GM23338 (cell line): Measurements from ENCODE around the gene FGA. TPM values are rescaled to one million over a fixed set of nuclear protein-coding genes. Genes with fewer than 3 reads are reported as not detected.

Source experiments
- ATAC-seq: fragments of 200-7000 bp; cut with Tn5 transposase; 3 replicates; pipeline ENCODE4 v1.9.1; 2020
- DNase-seq: peaks from one replicate; pipeline ENCODE4 v3.0.0-alpha.2; 2015; ENCODE audit warnings: low spot score
- H2AFZ ChIP-seq: fragments of 200-600 bp; sonication (generic); 2 replicates; pipeline ENCODE4 v1.8.0; 2016; ENCODE audit warnings: antibody characterized with exemption, mild to moderate bottlenecking, moderate library complexity
- H3F3A ChIP-seq: fragments of 200-600 bp; sonication (generic); replicated peaks from 2 replicates; pipeline ENCODE4 v1.8.0; 2017; ENCODE audit warnings: antibody characterized with exemption, mixed run types, low read depth
- H3K27ac ChIP-seq: fragments of 200-600 bp; sonication (generic); 2 replicates; pipeline ENCODE4 v1.6.1; 2016; ENCODE audit warnings: low read depth
- H3K27me3 ChIP-seq: fragments of 200-600 bp; sonication (generic); 2 replicates; pipeline ENCODE4 v1.8.0; 2016; ENCODE audit warnings: mild to moderate bottlenecking, mixed run types, moderate library complexity; ENCODE audit not compliant: insufficient read depth
- H3K36me3 ChIP-seq: fragments of 200-600 bp; sonication (generic); 2 replicates; pipeline ENCODE4 v1.8.0; 2016; ENCODE audit warnings: mild to moderate bottlenecking; ENCODE audit not compliant: insufficient read depth
- H3K4me1 ChIP-seq: fragments of 200-600 bp; sonication (generic); 2 replicates; pipeline ENCODE4 v1.8.0; 2016; ENCODE audit warnings: mild to moderate bottlenecking, moderate library complexity; ENCODE audit not compliant: insufficient read depth
- H3K4me2 ChIP-seq: fragments of 200-600 bp; sonication (generic); 2 replicates; pipeline ENCODE4 v1.7.1; 2017; ENCODE audit warnings: mixed run types
- H3K4me3 ChIP-seq: fragments of 200-600 bp; sonication (generic); 2 replicates; pipeline ENCODE4 v1.6.1; 2016; ENCODE audit warnings: mixed run types
- H3K79me2 ChIP-seq: fragments of 200-600 bp; sonication (generic); replicated peaks from 2 replicates; pipeline ENCODE4 v1.8.0; 2017; ENCODE audit warnings: mild to moderate bottlenecking; ENCODE audit not compliant: insufficient read depth
- H3K9me2 ChIP-seq: fragments of 200-600 bp; sonication (generic); 2 replicates; pipeline ENCODE4 v1.8.0; 2017; ENCODE audit not compliant: insufficient read depth
- H4K20me1 ChIP-seq: fragments of 200-600 bp; sonication (generic); replicated peaks from 2 replicates; pipeline ENCODE4 v1.8.0; 2017; ENCODE audit warnings: mild to moderate bottlenecking; ENCODE audit not compliant: insufficient read depth
- H3K27ac Mint-ChIP-seq: 2 replicates; pipeline ENCODE4 v1.8.0; 2020; ENCODE audit warnings: inconsistent platforms, mild to moderate bottlenecking, moderate library complexity, mixed read lengths
- H3K27me3 Mint-ChIP-seq: 3 replicates; pipeline ENCODE4 v1.8.0; 2022; ENCODE audit warnings: low read depth, mild to moderate bottlenecking, moderate library complexity, mixed read lengths, inconsistent platforms; ENCODE audit not compliant: insufficient read depth, poor library complexity
- H3K36me3 Mint-ChIP-seq: 3 replicates; pipeline ENCODE4 v1.8.0; 2021; ENCODE audit warnings: low read depth, mild to moderate bottlenecking, inconsistent platforms, moderate library complexity, mixed read lengths
- H3K4me1 Mint-ChIP-seq: 3 replicates; pipeline ENCODE4 v1.8.0; 2020; ENCODE audit warnings: mild to moderate bottlenecking, inconsistent platforms, mixed read lengths
- H3K4me3 Mint-ChIP-seq: 3 replicates; pipeline ENCODE4 v1.8.0; 2021; ENCODE audit warnings: moderate library complexity, mild to moderate bottlenecking, inconsistent platforms, mixed read lengths
- H3K9me3 Mint-ChIP-seq: 3 replicates; pipeline ENCODE4 v1.8.0; 2020; ENCODE audit warnings: moderate library complexity, mild to moderate bottlenecking, inconsistent platforms, mixed read lengths
- CREB1 ChIP-seq: fragments of 250-450 bp; sonication (Bioruptor Pico); IDR thresholded peaks from 2 replicates; pipeline ENCODE4 v1.5.0; 2020; ENCODE audit warnings: low read depth, mild to moderate bottlenecking, moderate library complexity
- EZH2 ChIP-seq: fragments of 200-600 bp; sonication (generic); IDR thresholded peaks from one replicate; pipeline ENCODE4 v1.8.0; 2017; ENCODE audit warnings: antibody characterized with exemption, mild to moderate bottlenecking, low read depth; ENCODE audit not compliant: unreplicated experiment
- EZH2phosphoT487 ChIP-seq: fragments of 200-600 bp; sonication (generic); IDR thresholded peaks from one replicate; pipeline ENCODE4 v1.8.1; 2018; ENCODE audit warnings: antibody characterized with exemption; ENCODE audit not compliant: unreplicated experiment
- JUNB ChIP-seq: IDR thresholded peaks from one replicate; pipeline ENCODE4 v1.6.1; 2016; ENCODE audit warnings: antibody characterized with exemption; ENCODE audit not compliant: unreplicated experiment
- NANOG ChIP-seq: IDR thresholded peaks from 2 replicates; pipeline ENCODE4 v1.6.1; 2016; ENCODE audit warnings: antibody characterized with exemption, borderline replicate concordance
- POLR2AphosphoS5 ChIP-seq: IDR thresholded peaks from 2 replicates; pipeline ENCODE4 v1.6.1; 2016; ENCODE audit warnings: antibody characterized with exemption, low read depth
- STAT1 ChIP-seq: IDR thresholded peaks from one replicate; pipeline ENCODE4 v1.6.1; 2016; ENCODE audit warnings: antibody characterized with exemption; ENCODE audit not compliant: unreplicated experiment
- ZNF114 ChIP-seq: fragments of 250-450 bp; sonication (Bioruptor Pico); IDR thresholded peaks from 2 replicates; pipeline ENCODE4 v1.5.0; 2020; ENCODE audit warnings: mild to moderate bottlenecking, moderate library complexity
- ZNF331 ChIP-seq: fragments of 250-450 bp; sonication (Bioruptor Pico); IDR thresholded peaks from 2 replicates; pipeline ENCODE4 v1.5.0; 2020; ENCODE audit warnings: low read depth, mild to moderate bottlenecking, moderate library complexity
- polyA plus RNA-seq: library from polyadenylated mRNA; unstranded; fragments of >200 nt; fragmentation: Nextera tagmentation; extraction: Ambion mirVana; gene quantifications from 2 replicates; pipeline ENCODE4 v1.2.1, GENCODE V29; 2016
- total RNA-seq: library from RNA; depleted of rRNA; stranded (reverse); fragments of >200 nt; shearing (Covaris generic); gene quantifications from 2 replicates; pipeline ENCODE4 v1.2.3, GENCODE V29; 2014
- TF ChIP-seq, protein P1 (sequence below), 2 experiments: fragments of 200-600 bp in 1 of 2; sonication (generic) in 1 of 2; conservative IDR thresholded peaks; 2 replicates each; pipeline versions ENCODE4 v1.5.1 to v1.6.1; 2016 to 2017; ENCODE audit warnings: antibody characterized with exemption in 2 of 2, low read depth in 2 of 2, mild to moderate bottlenecking in 2 of 2, moderate library complexity in 1 of 2
- TF ChIP-seq, protein P2 (sequence below): fragments of 250-450 bp; sonication (Bioruptor Pico); IDR thresholded peaks from 2 replicates; pipeline ENCODE4 v1.5.0; 2020; ENCODE audit warnings: mild to moderate bottlenecking, moderate library complexity
- TF ChIP-seq, protein P3 (sequence below): IDR thresholded peaks from 2 replicates; pipeline ENCODE4 v1.6.1; 2016; ENCODE audit warnings: antibody characterized with exemption
- TF ChIP-seq, protein P4 (sequence below): IDR thresholded peaks from one replicate; pipeline ENCODE4 v1.6.1; 2018; ENCODE audit warnings: antibody characterized with exemption; ENCODE audit not compliant: unreplicated experiment

Gene FGA
- total and polyA plus RNA-seq, 2 experiments from 2014 or later: not detected

DNA sequence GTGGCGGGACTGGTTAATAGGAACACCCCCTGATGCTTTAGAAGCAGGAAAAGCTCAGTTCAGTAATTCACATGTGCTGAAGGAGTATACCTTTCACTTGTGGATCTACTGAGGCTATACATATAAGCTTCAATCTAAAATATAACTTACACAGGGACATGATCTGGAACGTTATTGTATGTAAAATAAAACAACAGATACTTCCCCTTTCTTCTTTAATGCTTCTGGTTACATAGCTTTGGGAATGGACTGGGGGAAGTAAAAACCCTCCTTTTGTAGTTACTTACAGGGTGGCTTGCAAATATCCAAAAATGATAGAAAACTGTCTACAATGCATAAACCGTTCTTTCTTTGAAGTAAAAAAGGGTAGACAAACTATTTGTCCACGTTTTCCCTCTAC, 20.0 kb upstream of the FGA start:
- Histone ChIP-seq H3K9me2 (no peaks in the 10 kb centered on the region), H3K27me3 (no peaks in the 10 kb centered on the region), H3F3A (no peaks in the 10 kb centered on the region), H3K4me3 (no peak overlapping the region), H3K4me2 (no peak overlapping the region), H2AFZ (no peak overlapping the region), H3K36me3 (no peaks in the 10 kb centered on the region), H3K79me2 (no peaks in the 10 kb centered on the region), H3K27ac (no peak overlapping the region), H3K4me1 (no peaks in the 10 kb centered on the region), H4K20me1 (no peaks in the 10 kb centered on the region)
- Mint-ChIP-seq H3K9me3 (no peaks in the 10 kb centered on the region), H3K4me3 (no peak overlapping the region), H3K4me1 (no peaks in the 10 kb centered on the region), H3K27ac (no peak overlapping the region), H3K36me3 (no peaks in the 10 kb centered on the region), H3K27me3 (no peaks in the 10 kb centered on the region)
- TF ChIP-seq STAT1 (no peak), ZNF114 (CRISPR knock-in tag) (no peak), CREB1 (CRISPR knock-in tag) (no peak), ZNF331 (CRISPR knock-in tag) (no peak), EZH2 (no peak), JUNB (no peak), POLR2AphosphoS5 (no peak), EZH2phosphoT487 (no peak), NANOG (no peak)
- TF ChIP-seq, protein P1, sequence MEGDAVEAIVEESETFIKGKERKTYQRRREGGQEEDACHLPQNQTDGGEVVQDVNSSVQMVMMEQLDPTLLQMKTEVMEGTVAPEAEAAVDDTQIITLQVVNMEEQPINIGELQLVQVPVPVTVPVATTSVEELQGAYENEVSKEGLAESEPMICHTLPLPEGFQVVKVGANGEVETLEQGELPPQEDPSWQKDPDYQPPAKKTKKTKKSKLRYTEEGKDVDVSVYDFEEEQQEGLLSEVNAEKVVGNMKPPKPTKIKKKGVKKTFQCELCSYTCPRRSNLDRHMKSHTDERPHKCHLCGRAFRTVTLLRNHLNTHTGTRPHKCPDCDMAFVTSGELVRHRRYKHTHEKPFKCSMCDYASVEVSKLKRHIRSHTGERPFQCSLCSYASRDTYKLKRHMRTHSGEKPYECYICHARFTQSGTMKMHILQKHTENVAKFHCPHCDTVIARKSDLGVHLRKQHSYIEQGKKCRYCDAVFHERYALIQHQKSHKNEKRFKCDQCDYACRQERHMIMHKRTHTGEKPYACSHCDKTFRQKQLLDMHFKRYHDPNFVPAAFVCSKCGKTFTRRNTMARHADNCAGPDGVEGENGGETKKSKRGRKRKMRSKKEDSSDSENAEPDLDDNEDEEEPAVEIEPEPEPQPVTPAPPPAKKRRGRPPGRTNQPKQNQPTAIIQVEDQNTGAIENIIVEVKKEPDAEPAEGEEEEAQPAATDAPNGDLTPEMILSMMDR (conservative IDR thresholded peaks at IDR 0.05; ENCODE audit: low read depth in 2 of 2): no peak
- TF ChIP-seq, protein P2, sequence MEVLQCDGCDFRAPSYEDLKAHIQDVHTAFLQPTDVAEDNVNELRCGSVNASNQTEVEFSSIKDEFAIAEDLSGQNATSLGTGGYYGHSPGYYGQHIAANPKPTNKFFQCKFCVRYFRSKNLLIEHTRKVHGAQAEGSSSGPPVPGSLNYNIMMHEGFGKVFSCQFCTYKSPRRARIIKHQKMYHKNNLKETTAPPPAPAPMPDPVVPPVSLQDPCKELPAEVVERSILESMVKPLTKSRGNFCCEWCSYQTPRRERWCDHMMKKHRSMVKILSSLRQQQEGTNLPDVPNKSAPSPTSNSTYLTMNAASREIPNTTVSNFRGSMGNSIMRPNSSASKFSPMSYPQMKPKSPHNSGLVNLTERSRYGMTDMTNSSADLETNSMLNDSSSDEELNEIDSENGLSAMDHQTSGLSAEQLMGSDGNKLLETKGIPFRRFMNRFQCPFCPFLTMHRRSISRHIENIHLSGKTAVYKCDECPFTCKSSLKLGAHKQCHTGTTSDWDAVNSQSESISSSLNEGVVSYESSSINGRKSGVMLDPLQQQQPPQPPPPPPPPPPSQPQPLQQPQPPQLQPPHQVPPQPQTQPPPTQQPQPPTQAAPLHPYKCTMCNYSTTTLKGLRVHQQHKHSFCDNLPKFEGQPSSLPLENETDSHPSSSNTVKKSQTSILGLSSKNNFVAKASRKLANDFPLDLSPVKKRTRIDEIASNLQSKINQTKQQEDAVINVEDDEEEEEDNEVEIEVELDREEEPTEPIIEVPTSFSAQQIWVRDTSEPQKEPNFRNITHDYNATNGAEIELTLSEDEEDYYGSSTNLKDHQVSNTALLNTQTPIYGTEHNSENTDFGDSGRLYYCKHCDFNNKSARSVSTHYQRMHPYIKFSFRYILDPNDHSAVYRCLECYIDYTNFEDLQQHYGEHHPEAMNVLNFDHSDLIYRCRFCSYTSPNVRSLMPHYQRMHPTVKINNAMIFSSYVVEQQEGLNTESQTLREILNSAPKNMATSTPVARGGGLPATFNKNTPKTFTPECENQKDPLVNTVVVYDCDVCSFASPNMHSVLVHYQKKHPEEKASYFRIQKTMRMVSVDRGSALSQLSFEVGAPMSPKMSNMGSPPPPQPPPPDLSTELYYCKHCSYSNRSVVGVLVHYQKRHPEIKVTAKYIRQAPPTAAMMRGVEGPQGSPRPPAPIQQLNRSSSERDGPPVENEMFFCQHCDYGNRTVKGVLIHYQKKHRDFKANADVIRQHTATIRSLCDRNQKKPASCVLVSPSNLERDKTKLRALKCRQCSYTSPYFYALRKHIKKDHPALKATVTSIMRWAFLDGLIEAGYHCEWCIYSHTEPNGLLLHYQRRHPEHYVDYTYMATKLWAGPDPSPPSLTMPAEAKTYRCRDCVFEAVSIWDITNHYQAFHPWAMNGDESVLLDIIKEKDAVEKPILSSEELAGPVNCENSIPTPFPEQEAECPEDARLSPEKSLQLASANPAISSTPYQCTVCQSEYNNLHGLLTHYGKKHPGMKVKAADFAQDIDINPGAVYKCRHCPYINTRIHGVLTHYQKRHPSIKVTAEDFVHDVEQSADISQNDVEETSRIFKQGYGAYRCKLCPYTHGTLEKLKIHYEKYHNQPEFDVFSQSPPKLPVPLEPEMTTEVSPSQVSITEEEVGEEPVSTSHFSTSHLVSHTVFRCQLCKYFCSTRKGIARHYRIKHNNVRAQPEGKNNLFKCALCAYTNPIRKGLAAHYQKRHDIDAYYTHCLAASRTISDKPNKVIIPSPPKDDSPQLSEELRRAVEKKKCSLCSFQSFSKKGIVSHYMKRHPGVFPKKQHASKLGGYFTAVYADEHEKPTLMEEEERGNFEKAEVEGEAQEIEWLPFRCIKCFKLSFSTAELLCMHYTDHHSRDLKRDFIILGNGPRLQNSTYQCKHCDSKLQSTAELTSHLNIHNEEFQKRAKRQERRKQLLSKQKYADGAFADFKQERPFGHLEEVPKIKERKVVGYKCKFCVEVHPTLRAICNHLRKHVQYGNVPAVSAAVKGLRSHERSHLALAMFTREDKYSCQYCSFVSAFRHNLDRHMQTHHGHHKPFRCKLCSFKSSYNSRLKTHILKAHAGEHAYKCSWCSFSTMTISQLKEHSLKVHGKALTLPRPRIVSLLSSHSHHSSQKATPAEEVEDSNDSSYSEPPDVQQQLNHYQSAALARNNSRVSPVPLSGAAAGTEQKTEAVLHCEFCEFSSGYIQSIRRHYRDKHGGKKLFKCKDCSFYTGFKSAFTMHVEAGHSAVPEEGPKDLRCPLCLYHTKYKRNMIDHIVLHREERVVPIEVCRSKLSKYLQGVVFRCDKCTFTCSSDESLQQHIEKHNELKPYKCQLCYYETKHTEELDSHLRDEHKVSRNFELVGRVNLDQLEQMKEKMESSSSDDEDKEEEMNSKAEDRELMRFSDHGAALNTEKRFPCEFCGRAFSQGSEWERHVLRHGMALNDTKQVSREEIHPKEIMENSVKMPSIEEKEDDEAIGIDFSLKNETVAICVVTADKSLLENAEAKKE: no peak
- TF ChIP-seq, protein P3, sequence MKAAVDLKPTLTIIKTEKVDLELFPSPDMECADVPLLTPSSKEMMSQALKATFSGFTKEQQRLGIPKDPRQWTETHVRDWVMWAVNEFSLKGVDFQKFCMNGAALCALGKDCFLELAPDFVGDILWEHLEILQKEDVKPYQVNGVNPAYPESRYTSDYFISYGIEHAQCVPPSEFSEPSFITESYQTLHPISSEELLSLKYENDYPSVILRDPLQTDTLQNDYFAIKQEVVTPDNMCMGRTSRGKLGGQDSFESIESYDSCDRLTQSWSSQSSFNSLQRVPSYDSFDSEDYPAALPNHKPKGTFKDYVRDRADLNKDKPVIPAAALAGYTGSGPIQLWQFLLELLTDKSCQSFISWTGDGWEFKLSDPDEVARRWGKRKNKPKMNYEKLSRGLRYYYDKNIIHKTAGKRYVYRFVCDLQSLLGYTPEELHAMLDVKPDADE: no peak
- TF ChIP-seq, protein P4, sequence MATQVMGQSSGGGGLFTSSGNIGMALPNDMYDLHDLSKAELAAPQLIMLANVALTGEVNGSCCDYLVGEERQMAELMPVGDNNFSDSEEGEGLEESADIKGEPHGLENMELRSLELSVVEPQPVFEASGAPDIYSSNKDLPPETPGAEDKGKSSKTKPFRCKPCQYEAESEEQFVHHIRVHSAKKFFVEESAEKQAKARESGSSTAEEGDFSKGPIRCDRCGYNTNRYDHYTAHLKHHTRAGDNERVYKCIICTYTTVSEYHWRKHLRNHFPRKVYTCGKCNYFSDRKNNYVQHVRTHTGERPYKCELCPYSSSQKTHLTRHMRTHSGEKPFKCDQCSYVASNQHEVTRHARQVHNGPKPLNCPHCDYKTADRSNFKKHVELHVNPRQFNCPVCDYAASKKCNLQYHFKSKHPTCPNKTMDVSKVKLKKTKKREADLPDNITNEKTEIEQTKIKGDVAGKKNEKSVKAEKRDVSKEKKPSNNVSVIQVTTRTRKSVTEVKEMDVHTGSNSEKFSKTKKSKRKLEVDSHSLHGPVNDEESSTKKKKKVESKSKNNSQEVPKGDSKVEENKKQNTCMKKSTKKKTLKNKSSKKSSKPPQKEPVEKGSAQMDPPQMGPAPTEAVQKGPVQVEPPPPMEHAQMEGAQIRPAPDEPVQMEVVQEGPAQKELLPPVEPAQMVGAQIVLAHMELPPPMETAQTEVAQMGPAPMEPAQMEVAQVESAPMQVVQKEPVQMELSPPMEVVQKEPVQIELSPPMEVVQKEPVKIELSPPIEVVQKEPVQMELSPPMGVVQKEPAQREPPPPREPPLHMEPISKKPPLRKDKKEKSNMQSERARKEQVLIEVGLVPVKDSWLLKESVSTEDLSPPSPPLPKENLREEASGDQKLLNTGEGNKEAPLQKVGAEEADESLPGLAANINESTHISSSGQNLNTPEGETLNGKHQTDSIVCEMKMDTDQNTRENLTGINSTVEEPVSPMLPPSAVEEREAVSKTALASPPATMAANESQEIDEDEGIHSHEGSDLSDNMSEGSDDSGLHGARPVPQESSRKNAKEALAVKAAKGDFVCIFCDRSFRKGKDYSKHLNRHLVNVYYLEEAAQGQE: no peak
- DNase-seq (no peak), ATAC-seq (no peak)
